Measurements from ENCODE around the gene OR2A25.

The OR2A25 gene

DNA sequence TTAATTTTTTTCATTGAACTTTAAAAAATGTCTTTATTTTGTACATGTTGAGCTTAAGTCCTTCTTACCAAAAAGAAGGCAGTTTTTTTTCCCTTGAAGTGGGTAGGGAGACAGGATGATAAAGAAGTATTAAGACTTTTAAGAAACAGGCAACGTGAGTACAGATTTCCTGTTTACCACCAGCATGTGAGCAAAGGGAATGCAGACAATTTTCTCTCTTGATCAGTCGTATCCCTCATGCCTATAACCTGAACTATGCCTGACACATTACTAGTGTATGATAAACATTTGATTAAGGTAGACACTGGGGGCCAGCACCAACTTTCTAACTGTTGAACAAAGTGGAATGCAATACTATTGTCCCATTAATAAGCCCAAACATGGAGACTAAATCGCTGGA lies 31.0 kb downstream of the OR2A25 start:
- H3K27me3 ChIP-seq (ENCODE audit: low read depth), result no peaks in the 10 kb centered on the region
- H3K4me3 ChIP-seq, result no peak overlapping the region
- no peaks in the 10 kb centered on the region for H3K4me1 ChIP-seq
- no peaks in the 10 kb centered on the region for H3K9me3 ChIP-seq
- in situ Hi-C loops (cut with MboI; ENCODE audit: low sequenced_read_pairs), result no loop called here
- no peaks in the 10 kb centered on the region for H3K36me3 ChIP-seq (replicated peaks)
- DNase-seq (ENCODE audit: low spot score in 2 of 2), result no peak

DNA sequence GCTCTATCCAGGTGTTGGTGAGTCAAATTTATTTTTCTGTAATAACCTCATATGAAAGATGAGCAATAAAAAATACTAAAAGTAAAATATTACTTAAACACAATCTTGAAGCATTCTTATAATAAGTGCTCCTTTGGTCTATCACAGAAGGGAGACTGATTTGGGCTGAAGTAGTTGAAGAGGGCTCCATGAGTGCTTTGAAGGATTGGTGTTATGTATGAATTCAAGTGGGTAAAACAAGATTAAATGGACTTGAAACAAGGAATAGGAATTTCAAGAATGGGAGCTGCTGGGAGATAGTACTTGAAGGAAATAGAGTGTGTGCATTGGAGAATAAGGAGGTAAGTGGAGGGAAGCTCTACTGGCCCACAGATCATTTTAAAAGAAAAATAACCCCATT lies 32.4 kb downstream of the OR2A25 start:
- Histone ChIP-seq H3K36me3 (replicated peaks) (no peaks in the 10 kb centered on the region), H3K9me3 (no peaks in the 10 kb centered on the region), H3K4me3 (no peak overlapping the region), H3K4me1 (no peaks in the 10 kb centered on the region), H3K27me3 (ENCODE audit: low read depth) (no peaks in the 10 kb centered on the region)
- in situ Hi-C loops (cut with MboI; ENCODE audit: low sequenced_read_pairs), result no loop called here
- DNase-seq (ENCODE audit: low spot score in 2 of 2), result no peak

GRCh38 chr7:144105211-144105610 lies 35.6 kb downstream of the OR2A25 start:
- DNase-seq (ENCODE audit: low spot score in 2 of 2), result no peak

DNA sequence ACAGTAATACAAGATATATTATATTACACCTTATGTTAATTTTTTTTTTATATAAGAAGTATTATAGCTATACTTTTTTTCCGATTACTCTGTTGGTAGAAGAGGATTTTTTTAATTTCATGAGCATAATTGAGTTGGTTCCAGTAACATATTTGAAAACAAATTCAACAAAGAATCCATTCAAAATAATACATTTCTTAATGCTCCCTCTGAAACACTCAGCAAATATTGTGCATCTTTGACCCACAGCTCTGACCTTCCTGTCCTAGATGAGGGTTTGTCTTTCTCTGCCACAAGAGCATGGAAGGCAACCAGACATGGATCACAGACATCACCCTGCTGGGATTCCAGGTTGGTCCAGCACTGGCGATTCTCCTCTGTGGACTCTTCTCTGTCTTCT lies 39.7 kb downstream of the OR2A25 start, which contains the start of gene OR2A2:
TSS of gene OR2A2 (plus strand) at position 301 of the 400 bp plus-strand sequence. CDS start at position 301, 0 bp downstream.
- DNase-seq (ENCODE audit: low spot score in 2 of 2), result no peak
- no peaks in the 10 kb centered on the region for H3K9me3 ChIP-seq
- in situ Hi-C loops (cut with MboI; ENCODE audit: low sequenced_read_pairs), result no loop called here
- no peak within 1 kb of the TSS for H3K4me3 ChIP-seq
- no peaks in the 10 kb centered on the region for H3K36me3 ChIP-seq (replicated peaks)
- no peaks in the 10 kb centered on the region for H3K27me3 ChIP-seq (ENCODE audit: low read depth)
- H3K4me1 ChIP-seq, result no peaks in the 10 kb centered on the region

More at GRCh38 chr7:144105211-144105610, 35.6 kb downstream of the OR2A25 start:
- Histone ChIP-seq H3K36me3 (replicated peaks) (no peaks in the 10 kb centered on the region), H3K4me3 (no peak overlapping the region), H3K27me3 (ENCODE audit: low read depth) (no peaks in the 10 kb centered on the region), H3K4me1 (no peaks in the 10 kb centered on the region), H3K9me3 (no peaks in the 10 kb centered on the region)
- in situ Hi-C loops (cut with MboI; ENCODE audit: low sequenced_read_pairs), result no loop called here

DNA sequence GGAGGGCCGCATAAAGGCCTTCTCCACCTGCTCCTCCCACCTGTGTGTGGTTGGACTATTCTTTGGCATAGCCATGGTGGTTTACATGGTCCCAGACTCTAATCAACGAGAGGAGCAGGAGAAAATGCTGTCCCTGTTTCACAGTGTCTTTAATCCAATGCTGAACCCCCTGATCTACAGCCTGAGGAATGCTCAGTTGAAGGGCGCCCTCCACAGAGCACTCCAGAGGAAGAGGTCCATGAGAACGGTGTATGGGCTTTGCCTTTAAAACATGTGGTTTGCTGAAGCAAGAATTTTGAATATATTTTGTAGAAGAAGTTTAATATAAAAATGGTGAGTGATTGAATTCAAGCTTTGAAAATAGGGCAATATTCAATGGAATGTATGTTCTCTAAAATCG lies 40.7 kb downstream of the OR2A25 start:
- in situ Hi-C loops (cut with MboI; ENCODE audit: low sequenced_read_pairs), result no loop called here

DNA sequence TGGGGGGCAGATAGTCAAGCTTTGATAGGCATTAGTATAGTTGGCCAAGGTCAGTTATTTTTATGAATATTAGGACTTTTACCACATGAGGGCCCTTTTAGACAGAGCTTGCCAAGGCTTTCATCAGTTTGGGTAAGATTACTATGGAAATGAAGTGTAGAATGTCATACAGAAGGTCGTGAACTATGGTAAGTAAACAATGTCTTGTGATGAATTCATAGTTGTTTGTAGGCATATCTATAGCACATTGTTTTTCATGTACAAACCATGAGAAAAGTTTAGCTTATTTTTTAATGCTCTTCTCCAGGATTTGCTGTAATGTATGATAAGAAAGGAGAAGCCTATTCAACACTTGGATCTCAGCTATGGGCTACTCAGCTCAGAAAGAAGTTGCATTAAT lies 44.0 kb downstream of the OR2A25 start:
- H3K9me3 ChIP-seq, result no peaks in the 10 kb centered on the region
- no peak for DNase-seq (ENCODE audit: low spot score in 2 of 2)
- H3K4me3 ChIP-seq, result no peak overlapping the region
- no peaks in the 10 kb centered on the region for H3K4me1 ChIP-seq
- no peaks in the 10 kb centered on the region for H3K27me3 ChIP-seq (ENCODE audit: low read depth)
- H3K36me3 ChIP-seq (replicated peaks), result no peaks in the 10 kb centered on the region
- in situ Hi-C loops (cut with MboI; ENCODE audit: low sequenced_read_pairs), result no loop called here

More for the DNA sequence above, 40.7 kb downstream of the OR2A25 start:
- no peak for DNase-seq (ENCODE audit: low spot score in 2 of 2)
- H3K27me3 ChIP-seq (ENCODE audit: low read depth), result no peaks in the 10 kb centered on the region
- no peaks in the 10 kb centered on the region for H3K9me3 ChIP-seq
- no peaks in the 10 kb centered on the region for H3K4me1 ChIP-seq
- no peaks in the 10 kb centered on the region for H3K36me3 ChIP-seq (replicated peaks)
- no peak overlapping the region for H3K4me3 ChIP-seq

- no peak for DNase-seq (ENCODE audit: low spot score in 2 of 2)
- in situ Hi-C loops (cut with MboI; ENCODE audit: low sequenced_read_pairs), result no loop called here
- no peaks in the 10 kb centered on the region for H3K9me3 ChIP-seq
- no peaks in the 10 kb centered on the region for H3K4me1 ChIP-seq
- no peaks in the 10 kb centered on the region for H3K27me3 ChIP-seq (ENCODE audit: low read depth)
- H3K36me3 ChIP-seq (replicated peaks), result no peaks in the 10 kb centered on the region
- no peak overlapping the region for H3K4me3 ChIP-seq
These were observed 48.7 kb downstream of the OR2A25 start for GRCh38 chr7:144118341-144118740.

- no peaks in the 10 kb centered on the region for H3K4me1 ChIP-seq
- no peak within 1 kb of the TSS for H3K4me3 ChIP-seq
- H3K27me3 ChIP-seq (ENCODE audit: low read depth), result no peaks in the 10 kb centered on the region
- DNase-seq (ENCODE audit: low spot score in 2 of 2), result no peak
- in situ Hi-C loops (cut with MboI; ENCODE audit: low sequenced_read_pairs), result no loop called here
- no peaks in the 10 kb centered on the region for H3K9me3 ChIP-seq
- H3K36me3 ChIP-seq (replicated peaks), result no peaks in the 10 kb centered on the region
These were observed 53.3 kb downstream of the OR2A25 start, which contains the start of gene OR2A14 for GRCh38 chr7:144122876-144123275. OR2A14 (plus strand) TSS chr7:144123176; CDS start chr7:144129113, 5,937 bp downstream.

Data from HAP-1 (cell line).